H1 (cell line): Measurements from ENCODE around the gene BBLN.

Experiments
- EZH2 ChIP-seq: fragments of 200-600 bp; sonication (generic); IDR thresholded peaks from 2 replicates; pipeline ENCODE4 v1.7.1; 2012; ENCODE audit warnings: low read depth, mild to moderate bottlenecking, moderate library complexity, low read length, inconsistent platforms; ENCODE audit not compliant: severe bottlenecking
- POLR2A ChIP-seq, 2 experiments: IDR thresholded peaks; 1 replicate in 1 of 2; 2 replicates in 1 of 2; pipeline ENCODE4 v1.6.1; 2011; ENCODE audit warnings: low read depth in 2 of 2, low read length in 2 of 2, mild to moderate bottlenecking in 2 of 2; ENCODE audit errors: control extremely low read depth in 1 of 2
- RAD21 ChIP-seq, 2 experiments: IDR thresholded peaks in 1 of 2; conservative IDR thresholded peaks in 1 of 2; 2 replicates each; pipeline ENCODE4 v1.6.1; 2011; ENCODE audit warnings: low read depth in 2 of 2, low read length in 2 of 2, improper control_type of control experiment in 1 of 2, inconsistent platforms in 1 of 2, mild to moderate bottlenecking in 1 of 2, moderate library complexity in 1 of 2
- TAF1 ChIP-seq: IDR thresholded peaks from 2 replicates; pipeline ENCODE4 v1.6.1; 2011; ENCODE audit warnings: mild to moderate bottlenecking, low read depth, low read length
- TF ChIP-seq, protein P1 (sequence below), 3 experiments: IDR thresholded peaks; 1 replicate in 2 of 3; 2 replicates in 1 of 3; pipeline versions ENCODE4 v1.5.1 to v1.6.1; 2011; ENCODE audit warnings: low read length in 3 of 3, mild to moderate bottlenecking in 3 of 3, inconsistent platforms in 2 of 3, low read depth in 1 of 3, moderate library complexity in 1 of 3; ENCODE audit not compliant: insufficient read depth in 1 of 3; ENCODE audit errors: control extremely low read depth in 1 of 3

DNA sequence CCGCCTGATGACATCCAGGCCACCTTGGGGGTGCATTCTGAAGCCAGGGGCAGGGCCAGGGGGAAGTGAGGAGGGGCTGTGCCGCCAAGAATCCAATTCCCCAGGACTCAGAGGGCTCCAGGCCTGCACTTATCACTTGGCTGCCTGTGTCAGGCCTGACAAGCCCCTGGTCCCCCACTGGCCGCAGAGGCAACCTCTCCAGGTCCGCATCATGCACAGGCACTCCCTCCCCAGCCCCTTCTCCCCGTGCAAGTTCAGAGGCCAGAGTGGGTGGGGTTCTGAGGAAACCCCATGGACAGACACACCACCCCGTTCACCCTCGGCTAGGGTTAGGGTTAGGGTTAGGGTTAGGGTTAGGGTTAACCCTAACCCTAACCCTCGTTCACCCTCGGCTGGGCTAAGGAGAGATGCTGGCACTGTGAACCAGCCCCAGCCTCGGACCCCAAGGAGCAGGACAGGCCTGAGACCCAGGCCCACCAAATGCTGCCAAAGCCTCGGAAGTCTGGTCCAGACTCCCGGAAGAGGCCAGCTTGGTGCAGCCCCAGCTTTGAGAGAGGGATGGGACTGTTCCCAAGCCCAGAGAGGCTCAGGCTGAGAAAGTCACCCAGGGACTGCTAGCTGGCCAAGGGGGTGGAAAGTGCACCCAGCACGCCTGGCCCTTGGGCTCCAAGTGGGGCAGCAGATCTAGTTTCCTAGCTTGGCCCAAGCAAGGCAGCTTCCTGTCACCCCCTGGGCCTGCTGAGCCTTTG lies 5.9 kb upstream of the BBLN start:
- TF ChIP-seq, protein P1, sequence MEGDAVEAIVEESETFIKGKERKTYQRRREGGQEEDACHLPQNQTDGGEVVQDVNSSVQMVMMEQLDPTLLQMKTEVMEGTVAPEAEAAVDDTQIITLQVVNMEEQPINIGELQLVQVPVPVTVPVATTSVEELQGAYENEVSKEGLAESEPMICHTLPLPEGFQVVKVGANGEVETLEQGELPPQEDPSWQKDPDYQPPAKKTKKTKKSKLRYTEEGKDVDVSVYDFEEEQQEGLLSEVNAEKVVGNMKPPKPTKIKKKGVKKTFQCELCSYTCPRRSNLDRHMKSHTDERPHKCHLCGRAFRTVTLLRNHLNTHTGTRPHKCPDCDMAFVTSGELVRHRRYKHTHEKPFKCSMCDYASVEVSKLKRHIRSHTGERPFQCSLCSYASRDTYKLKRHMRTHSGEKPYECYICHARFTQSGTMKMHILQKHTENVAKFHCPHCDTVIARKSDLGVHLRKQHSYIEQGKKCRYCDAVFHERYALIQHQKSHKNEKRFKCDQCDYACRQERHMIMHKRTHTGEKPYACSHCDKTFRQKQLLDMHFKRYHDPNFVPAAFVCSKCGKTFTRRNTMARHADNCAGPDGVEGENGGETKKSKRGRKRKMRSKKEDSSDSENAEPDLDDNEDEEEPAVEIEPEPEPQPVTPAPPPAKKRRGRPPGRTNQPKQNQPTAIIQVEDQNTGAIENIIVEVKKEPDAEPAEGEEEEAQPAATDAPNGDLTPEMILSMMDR (IDR thresholded peaks at IDR 0.05; ENCODE audit: control extremely low read depth in 1 of 3, insufficient read depth in 1 of 3, low read depth in 1 of 3, low read length in 3 of 3), result no peak
- TF ChIP-seq RAD21 (IDR thresholded peaks at IDR 0.05 in 1 of 2, conservative IDR thresholded peaks at IDR 0.05 in 1 of 2; ENCODE audit: low read depth in 2 of 2, low read length in 2 of 2) (no peak), POLR2A (IDR thresholded peaks at IDR 0.05; ENCODE audit: control extremely low read depth in 1 of 2, low read depth in 2 of 2, low read length in 2 of 2) (no peak), EZH2 (no peak), TAF1 (no peak)
